Body of pancreas (tissue), 4 donors: Measurements from ENCODE around the gene CEP83. TPM values are rescaled to one million over a fixed set of nuclear protein-coding genes. Genes with fewer than 3 reads are reported as not detected.

Experiments
- ATAC-seq: fragments of 150-250 bp; one replicate; pipeline ENCODE4 v1.9.1; 2016
- DNase-seq, 4 donors: peaks; one replicate each; pipeline ENCODE4 v3.0.0-alpha.2; 2019
- H3K27ac ChIP-seq, 4 donors: fragments of 200-600 bp; sonication (generic); 1 replicate in 3 of 4; 2 replicates in 1 of 4; pipeline versions ENCODE4 v1.5.1 to v1.6.1; 2016 to 2019; ENCODE audit warnings: mild to moderate bottlenecking in 1 of 4, mixed read lengths in 1 of 4, moderate library complexity in 1 of 4
- H3K27me3 ChIP-seq, 2 donors: fragments of 200-600 bp; sonication (generic); one replicate each; pipeline ENCODE4 v1.6.0; 2016; ENCODE audit warnings: mild to moderate bottlenecking in 1 of 2
- H3K36me3 ChIP-seq, 2 donors: fragments of 200-600 bp; sonication (generic); replicated peaks in 1 of 2; 2 replicates each; pipeline ENCODE4 v1.5.1; 2016; ENCODE audit warnings: low read depth in 2 of 2; ENCODE audit not compliant: insufficient read depth in 1 of 2
- H3K4me1 ChIP-seq: fragments of 200-600 bp; sonication (generic); one replicate; pipeline ENCODE4 v1.6.0; 2016
- H3K4me3 ChIP-seq, 2 donors: fragments of 200-600 bp; sonication (generic); 1 replicate in 1 of 2; 2 replicates in 1 of 2; pipeline ENCODE4 v1.5.1; 2016 to 2019
- H3K9me3 ChIP-seq, 3 donors: fragments of 200-600 bp; sonication (generic); 1 replicate in 2 of 3; 2 replicates in 1 of 3; pipeline ENCODE4 v1.5.1; 2016
- CTCF ChIP-seq, 7 experiments: fragments of 450-650 bp in 4 of 7; fragments of 200-600 bp in 3 of 7; sonication (generic) in 3 of 7; IDR thresholded peaks; one replicate each; pipeline ENCODE4 v1.5.1; 2016 to 2019; ENCODE audit warnings: antibody characterized with exemption in 7 of 7
- POLR2A ChIP-seq, 3 donors: fragments of 450-650 bp; IDR thresholded peaks; one replicate each; pipeline ENCODE4 v1.6.1; 2016; ENCODE audit warnings: antibody characterized with exemption in 3 of 3, mild to moderate bottlenecking in 2 of 3
- WGBS, 2 donors: methylation state at CpG; one replicate each; pipeline ENCODE4 v1.1.5; 2017; 5-methylcytosine and 5-hydroxymethylcytosine counted together
- intact Hi-C: fragments of 100-400 bp; cut with DNase I; formaldehyde crosslinking; loops from one replicate; pipeline ENCODE4 v1.15.1; 2023
- total RNA-seq, 2 donors: library from RNA; depleted of rRNA; stranded (reverse); fragments of >200 nt; gene quantifications; one replicate each; pipeline ENCODE4 v1.1.0, GENCODE V29; 2016

CEP83 gene
- total RNA-seq, 2 donors from 2014 or later, result 41.8 to 48.1 TPM

GRCh38 chr12:94374124-94374523 is 85.5 kb downstream of the CEP83 start:
- DNase-seq (no peak), ATAC-seq (no peak)
- H3K4me3 ChIP-seq, result no peak overlapping the region
- H3K27me3 ChIP-seq, result no peaks in the 10 kb centered on the region
- TF ChIP-seq POLR2A (IDR thresholded peaks at IDR 0.05) (no peak), CTCF (IDR thresholded peaks at IDR 0.05) (no peak)
- no peaks in the 10 kb centered on the region for H3K4me1 ChIP-seq
- WGBS, 2 donors, result 95 to 97% methylated on average over 2 of the region's 2 CpGs
- intact Hi-C loops, result no loop called here
- no peaks in the 10 kb centered on the region for H3K9me3 ChIP-seq
- no peak overlapping the region for H3K27ac ChIP-seq
- H3K36me3 ChIP-seq, result no peaks in the 10 kb centered on the region

DNA sequence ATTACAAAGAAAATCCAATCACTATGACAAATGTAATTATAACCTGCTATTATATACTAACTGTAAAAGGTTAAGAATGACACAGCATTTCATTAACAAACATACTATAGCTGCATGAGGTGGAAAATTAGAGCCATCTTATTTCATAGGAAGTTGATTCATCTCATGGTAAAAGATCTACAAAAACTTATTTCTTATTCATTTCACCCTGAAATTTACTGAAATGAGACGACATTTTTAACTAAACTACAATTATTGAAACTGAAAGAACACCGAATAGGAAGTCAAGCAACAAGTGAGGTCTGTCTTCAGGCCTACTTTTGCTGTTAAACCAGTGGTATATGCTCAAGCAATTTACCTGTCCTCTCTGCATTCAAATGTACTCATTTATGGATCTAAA is 87.2 kb downstream of the CEP83 start:
- H3K27ac ChIP-seq, result no peak overlapping the region
- no peaks in the 10 kb centered on the region for H3K36me3 ChIP-seq
- no peak overlapping the region for H3K4me3 ChIP-seq
- no peaks in the 10 kb centered on the region for H3K9me3 ChIP-seq
- ATAC-seq (no peak), DNase-seq (no peak)
- no peaks in the 10 kb centered on the region for H3K27me3 ChIP-seq
- TF ChIP-seq CTCF (IDR thresholded peaks at IDR 0.05) (no peak), POLR2A (IDR thresholded peaks at IDR 0.05) (no peak)
- WGBS, 2 donors, result 79 to 95% methylated on average over 2 of the region's 2 CpGs
- H3K4me1 ChIP-seq, result no peaks in the 10 kb centered on the region
- intact Hi-C loops, result no loop called here

DNA sequence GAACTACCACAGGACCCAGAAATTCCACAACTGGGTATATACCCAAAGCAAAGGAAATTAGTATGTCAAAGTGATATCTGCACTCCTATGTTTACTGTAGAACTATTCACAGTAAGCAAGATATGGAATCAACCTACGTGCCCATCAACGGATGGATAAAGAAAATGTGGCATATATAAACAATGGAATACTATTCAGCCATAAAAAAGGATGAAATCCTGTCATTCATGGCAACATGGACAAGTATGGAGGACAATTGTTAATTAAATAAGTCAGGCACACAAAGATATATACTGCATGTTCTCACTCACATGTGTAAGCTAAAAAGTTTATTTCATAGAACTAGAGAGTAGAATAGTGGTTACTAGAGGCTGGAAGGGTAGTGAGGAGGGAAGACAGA is 97.0 kb downstream of the CEP83 start:
- H3K27ac ChIP-seq, result no peak overlapping the region
- H3K4me1 ChIP-seq, result no peaks in the 10 kb centered on the region
- intact Hi-C loops, result no loop called here
- H3K9me3 ChIP-seq, result no peaks in the 10 kb centered on the region
- H3K27me3 ChIP-seq, result no peaks in the 10 kb centered on the region
- no peaks in the 10 kb centered on the region for H3K36me3 ChIP-seq
- no peak overlapping the region for H3K4me3 ChIP-seq
- WGBS, 2 donors, result 89 to 95% methylated on average over 2 of the region's 2 CpGs
- TF ChIP-seq CTCF (IDR thresholded peaks at IDR 0.05) (no peak), POLR2A (IDR thresholded peaks at IDR 0.05) (no peak)
- ATAC-seq (no peak), DNase-seq (no peak)

DNA sequence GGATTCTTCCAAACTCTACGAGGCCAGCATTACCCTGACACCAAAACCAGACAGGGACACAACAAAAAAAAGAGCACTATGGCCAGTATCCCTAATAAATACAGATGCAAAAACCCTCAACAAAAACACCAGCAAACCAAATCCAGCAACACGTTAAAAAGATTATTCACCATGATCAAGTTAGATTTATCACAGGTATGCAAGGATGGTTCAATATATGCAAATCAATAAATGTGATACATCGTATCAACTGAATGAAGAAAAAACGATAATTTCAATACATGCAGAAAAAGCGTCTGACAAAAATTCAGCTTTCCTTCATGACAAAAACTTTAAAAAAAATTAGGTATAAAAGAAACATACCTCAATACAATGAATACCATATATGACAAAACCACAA is 99.9 kb downstream of the CEP83 start:
- intact Hi-C loops, result no loop called here
- H3K4me1 ChIP-seq, result no peaks in the 10 kb centered on the region
- 90 to 96% methylated on average over 5 of the region's 5 CpGs for WGBS, 2 donors
- no peaks in the 10 kb centered on the region for H3K36me3 ChIP-seq
- H3K27me3 ChIP-seq, result no peaks in the 10 kb centered on the region
- TF ChIP-seq CTCF (IDR thresholded peaks at IDR 0.05) (no peak), POLR2A (IDR thresholded peaks at IDR 0.05) (no peak)
- no peak overlapping the region for H3K27ac ChIP-seq
- no peak for ATAC-seq
- H3K9me3 ChIP-seq, result no peaks in the 10 kb centered on the region
- H3K4me3 ChIP-seq, result no peak overlapping the region
- no peak for DNase-seq

DNA sequence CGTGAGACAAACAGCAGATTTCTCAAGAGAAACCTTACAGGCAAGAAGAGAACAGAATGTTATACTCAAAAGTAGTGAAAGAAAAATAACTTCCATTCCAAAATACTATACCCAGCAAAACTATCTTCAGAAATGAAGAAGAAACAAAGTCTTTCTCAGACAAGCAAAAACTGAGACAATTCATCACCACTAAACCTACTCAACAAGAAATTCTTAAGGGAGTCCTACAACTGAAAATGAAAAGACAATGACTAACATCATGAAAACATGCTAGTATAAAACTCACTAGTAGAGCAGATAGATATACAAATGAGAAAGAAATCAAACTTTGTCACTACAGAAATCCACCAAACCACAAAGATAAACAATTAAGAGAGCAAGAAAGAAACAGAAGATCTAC is 106.5 kb downstream of the CEP83 start:
- no peak for DNase-seq
- no peaks in the 10 kb centered on the region for H3K27me3 ChIP-seq
- H3K36me3 ChIP-seq, result no peaks in the 10 kb centered on the region
- TF ChIP-seq CTCF (IDR thresholded peaks at IDR 0.05) (no peak), POLR2A (IDR thresholded peaks at IDR 0.05) (no peak)
- intact Hi-C loops, result no loop called here
- ATAC-seq, result no peak
- H3K9me3 ChIP-seq, result peaks cover 0 to 10% (median 0%) of the 10 kb centered on the region in 3 donors
- no peak overlapping the region for H3K27ac ChIP-seq
- 95 to 100% methylated on average over 1 of the region's 1 CpG for WGBS, 2 donors
- H3K4me3 ChIP-seq, result no peak overlapping the region
- no peaks in the 10 kb centered on the region for H3K4me1 ChIP-seq
